SK-MEL-5 (cell line): ENCODE measurements around the gene CROCC. TPM values are rescaled to one million over a fixed set of nuclear protein-coding genes. Genes with fewer than 3 reads are reported as not detected.

Experiments used
- DNase-seq: peaks from one replicate; pipeline ENCODE4 v3.0.0-alpha.2; 2016; ENCODE audit warnings: low read depth, low spot score
- in situ Hi-C: cut with HindIII; loops from 2 replicates; pipeline ENCODE4 v1.10.0; 2016; ENCODE audit warnings: low sequenced_read_pairs, high pct_unique_total_duplicates, low pct_unique_long_range_greater_than_20kb
- total RNA-seq: library from RNA; depleted of rRNA; stranded (reverse); fragments of >200 nt; shearing (Covaris generic); gene quantifications from 2 replicates; pipeline ENCODE4 v1.2.3, GENCODE V29; 2014

CROCC gene
- total RNA-seq, 1 experiment from 2014 or later = 11.8 TPM

- DNase-seq = no peak
- in situ Hi-C loops = no loop called here
These were observed 63.0 kb downstream of the CROCC start for GRCh38 chr1:16984717-16985116.

GRCh38 chr1:16986113-16986512 is 64.4 kb downstream of the CROCC start:
- no peak for DNase-seq
- in situ Hi-C loops = no loop called here

- in situ Hi-C loops = no loop called here
- no peak for DNase-seq
These were observed 64.8 kb downstream of the CROCC start for GRCh38 chr1:16986560-16986959.

GRCh38 chr1:16986962-16987361 is 65.2 kb downstream of the CROCC start:
- in situ Hi-C loops = no loop called here
- no peak for DNase-seq

DNA sequence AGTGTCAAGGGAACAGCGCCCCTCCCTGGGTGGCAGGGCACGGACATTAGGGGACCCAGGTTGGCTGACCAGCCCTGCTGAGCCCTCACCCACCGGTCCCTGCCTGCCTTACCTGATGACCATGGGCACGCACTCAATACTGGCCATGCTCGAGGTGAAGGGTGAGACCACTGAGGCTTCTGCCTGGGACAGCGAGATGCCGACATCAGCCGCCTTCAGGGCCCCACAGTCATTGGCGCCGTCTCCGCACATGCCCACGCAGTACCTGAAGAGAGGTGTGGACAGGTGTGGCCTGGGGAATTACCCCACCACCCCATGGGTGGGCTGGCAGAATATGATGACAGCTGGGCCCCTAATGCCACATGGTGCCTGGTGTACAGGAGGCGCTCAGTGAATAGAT is 66.5 kb downstream of the CROCC start:
- no peak for DNase-seq
- in situ Hi-C loops = no loop called here

DNA sequence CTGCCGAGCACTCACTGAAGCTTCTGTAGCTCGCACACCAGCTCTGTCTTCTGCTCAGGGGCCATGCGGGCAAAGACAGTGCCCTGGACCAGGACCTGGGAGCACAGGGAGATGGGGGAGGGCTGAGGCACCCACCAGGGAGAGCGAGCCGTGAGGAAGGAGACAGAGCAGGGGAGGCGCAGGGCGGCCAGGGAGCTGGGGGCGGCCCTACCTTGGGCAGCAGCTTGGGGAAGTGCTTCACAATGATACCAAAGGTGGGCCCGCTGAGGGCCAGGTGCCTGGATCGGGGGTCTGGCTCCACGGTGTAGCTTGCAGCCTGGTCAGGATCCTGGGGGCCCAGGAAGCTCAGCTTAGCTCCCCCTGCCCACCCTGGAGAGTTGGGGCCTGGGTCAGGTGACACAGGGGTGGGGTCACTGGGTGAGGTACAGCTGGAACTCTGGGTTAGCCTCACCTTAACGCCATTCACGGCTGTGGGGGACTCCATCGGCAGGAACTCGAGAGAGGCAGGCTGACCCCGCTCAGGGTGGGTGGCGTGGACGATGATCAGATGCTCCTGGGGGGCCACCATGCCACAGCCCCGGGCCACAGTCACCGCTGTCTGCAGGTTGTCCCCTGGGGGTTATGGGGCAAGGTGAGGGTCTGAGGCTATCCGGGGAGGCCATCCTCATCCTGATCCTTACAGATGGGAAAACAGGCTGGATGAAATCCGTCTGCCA is 68.1 kb downstream of the CROCC start:
- no peak for DNase-seq

GRCh38 chr1:16991571-16991970 is 69.8 kb downstream of the CROCC start:
- DNase-seq = no peak
- in situ Hi-C loops = no loop called here

More for the DNA sequence above, 68.1 kb downstream of the CROCC start:
- in situ Hi-C loops = no loop called here

GRCh38 chr1:16992102-16992501 is 70.4 kb downstream of the CROCC start:
- DNase-seq = no peak
- in situ Hi-C loops = no loop called here

DNA sequence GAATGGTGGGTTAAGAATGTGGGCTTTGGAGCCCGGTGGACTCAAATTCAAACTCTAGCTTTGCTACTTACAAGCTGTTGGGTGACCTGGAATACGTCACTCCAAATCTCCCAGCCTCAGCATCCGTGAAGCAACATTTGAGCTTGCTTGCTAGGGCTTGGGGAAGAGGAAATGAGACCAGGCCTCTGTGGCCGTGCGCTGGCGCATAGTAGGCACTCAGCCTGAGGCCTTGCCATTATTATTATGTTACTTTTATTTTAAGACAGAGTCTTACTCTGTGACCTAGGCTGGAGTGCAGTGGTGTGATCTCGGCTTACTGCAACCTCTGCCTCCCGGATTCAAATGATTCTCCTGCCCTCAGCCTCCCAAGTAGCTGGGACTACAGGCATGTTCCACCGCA is 70.9 kb downstream of the CROCC start:
- DNase-seq = no peak
- in situ Hi-C loops = no loop called here

DNA sequence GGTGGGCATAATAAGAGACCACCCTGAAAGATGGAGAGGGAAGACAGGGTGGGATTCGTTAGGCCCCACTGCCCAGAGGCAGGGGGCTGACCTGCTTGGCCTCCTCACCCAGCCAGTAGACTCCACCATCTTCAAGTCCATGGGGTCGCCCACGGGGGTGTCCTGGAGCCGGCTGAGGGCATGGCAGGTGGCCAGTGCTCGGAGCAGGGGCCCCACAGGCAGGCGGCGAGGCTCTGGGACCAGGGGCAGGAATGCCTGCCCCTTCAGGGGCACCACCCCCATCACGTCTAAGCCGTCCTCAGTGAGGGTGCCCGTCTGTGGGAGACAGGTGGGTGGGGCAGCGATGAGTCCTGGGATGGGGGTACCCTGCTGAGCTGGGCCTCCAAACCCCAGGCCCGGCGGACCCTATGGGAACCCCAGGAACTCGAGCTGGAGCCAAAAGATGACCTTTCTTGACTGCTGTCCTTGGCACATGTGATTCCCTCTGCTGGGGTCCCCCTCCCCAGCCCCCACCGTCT is 71.8 kb downstream of the CROCC start:
- in situ Hi-C loops = no loop called here
- no peak for DNase-seq

DNA sequence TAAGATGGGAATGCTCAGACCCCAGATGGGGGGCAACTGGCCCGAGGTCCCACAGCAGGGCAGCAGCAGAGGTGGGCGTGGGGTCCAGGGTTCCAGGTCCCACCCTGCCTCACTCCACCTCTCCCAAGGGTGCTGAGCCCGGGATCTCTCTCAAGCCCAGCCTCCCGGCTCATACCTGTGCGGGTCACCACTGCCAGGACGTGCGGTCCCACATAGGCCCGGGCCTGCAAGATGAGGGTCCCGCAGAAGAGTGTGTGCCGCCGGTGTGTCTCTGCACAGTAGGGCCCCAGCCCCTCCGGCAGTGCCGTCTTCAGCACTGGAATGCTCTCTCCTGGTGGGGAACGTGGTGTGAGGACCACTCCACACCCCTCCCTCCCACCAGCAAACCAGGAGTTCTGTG is 75.1 kb downstream of the CROCC start:
- no peak for DNase-seq
- in situ Hi-C loops = no loop called here

DNA sequence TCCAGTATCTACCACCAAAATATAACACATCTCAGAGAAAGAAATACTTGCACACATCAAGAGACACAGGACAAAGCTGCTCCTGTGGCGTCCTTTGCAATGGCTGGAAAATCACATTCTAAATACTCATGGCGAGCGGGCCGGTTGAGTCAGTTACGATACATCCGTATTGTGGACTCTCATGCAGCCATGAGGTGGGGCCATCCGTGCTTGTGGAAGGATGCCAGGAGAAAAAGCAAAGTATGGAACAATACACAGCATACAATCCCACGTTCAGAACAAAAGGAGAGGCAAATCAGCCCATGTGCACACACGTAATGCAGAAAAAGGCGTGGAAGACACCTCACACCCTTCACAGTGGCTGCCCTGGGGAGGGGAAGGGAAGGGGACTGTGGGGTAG is 76.9 kb downstream of the CROCC start:
- in situ Hi-C loops = no loop called here
- DNase-seq = no peak

GRCh38 chr1:16999863-17000262 is 78.1 kb downstream of the CROCC start:
- no peak for DNase-seq
- in situ Hi-C loops = no loop called here

- in situ Hi-C loops = no loop called here
- no peak for DNase-seq
These were observed 80.2 kb downstream of the CROCC start for GRCh38 chr1:17001760-17002523.

DNA sequence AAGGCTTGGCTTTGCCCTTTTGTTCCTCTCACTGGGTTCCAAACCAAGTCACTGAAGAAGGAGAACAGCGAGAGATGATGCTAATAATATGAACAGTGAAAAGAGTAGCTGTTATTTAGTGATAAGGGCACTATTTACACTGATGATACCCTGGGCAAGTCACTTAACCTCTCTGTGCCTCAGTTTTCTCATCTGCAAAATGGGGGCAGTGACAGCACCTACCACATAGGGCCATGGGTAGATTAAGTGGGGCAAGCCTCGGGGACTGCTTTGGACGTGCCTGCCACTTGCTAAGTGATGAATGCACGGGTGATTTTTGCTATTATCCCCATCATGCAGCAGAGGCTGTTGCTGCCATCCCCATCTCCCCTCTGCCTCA is 80.8 kb downstream of the CROCC start:
- in situ Hi-C loops = no loop called here
- no peak for DNase-seq

DNA sequence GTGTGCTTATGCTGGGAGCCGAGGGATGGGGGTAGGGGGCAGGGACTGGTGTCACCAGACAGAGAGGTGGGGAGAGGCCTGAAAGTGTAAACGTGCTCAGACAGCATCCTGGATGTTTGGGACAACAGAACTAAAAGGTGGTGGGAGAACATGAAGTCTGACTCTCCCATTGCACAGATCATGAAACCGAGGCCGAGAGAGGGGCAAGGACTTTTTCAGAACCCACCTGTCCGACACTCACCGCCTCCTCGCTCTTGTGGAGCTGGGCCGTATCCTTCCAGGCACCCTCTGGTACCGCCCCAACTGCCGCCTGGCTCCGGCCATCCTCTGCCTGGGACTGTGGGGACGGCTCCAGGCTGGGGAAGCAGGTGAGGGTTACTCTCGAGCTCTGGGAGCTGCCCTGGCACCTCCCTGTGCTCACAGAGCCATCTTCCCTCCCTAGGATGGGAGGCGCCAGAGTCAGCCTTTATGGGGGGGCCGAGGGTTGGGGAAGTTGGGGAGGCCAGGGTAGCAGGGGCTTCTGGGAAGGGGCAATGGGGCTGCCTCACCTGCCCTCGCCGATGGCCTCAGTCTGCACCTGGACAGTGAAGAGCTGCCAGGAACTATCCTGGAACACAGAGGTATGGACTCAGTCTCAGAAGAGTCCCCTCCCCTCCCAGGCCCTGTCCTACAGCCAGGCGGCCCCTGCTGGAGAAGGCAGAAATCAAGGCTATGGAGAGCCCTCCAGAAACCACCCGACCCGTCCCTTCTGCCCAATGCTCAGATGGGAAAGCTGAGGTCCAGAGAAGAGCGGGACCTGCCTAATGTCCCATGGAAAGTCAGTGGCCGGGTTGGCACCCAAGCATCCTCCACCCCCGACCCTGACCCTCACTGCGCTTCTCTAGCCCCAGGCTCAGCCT is 83.0 kb downstream of the CROCC start:
- in situ Hi-C loops = no loop called here
- no peak for DNase-seq

DNA sequence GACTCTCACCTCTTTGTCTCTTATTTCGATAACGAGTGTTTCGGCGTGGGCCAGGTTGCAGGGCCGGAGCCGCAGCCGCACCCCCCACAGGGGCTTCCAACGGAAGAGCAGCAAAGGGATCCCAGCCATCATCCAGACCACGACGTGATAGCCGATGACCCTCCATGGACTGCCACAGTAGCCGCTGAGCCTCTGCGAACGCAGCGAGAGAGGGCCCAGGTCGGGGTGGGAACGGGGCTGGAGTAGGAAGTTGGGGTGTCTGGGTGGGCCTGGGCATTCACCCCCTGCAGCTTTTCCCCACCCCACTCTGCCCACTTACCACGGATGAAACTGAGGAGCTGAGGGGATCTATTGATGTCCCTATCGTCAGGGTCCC is 83.6 kb downstream of the CROCC start:
- no peak for DNase-seq
- in situ Hi-C loops = no loop called here

GRCh38 chr1:17007121-17007520 is 85.4 kb downstream of the CROCC start:
- DNase-seq = no peak
- in situ Hi-C loops = no loop called here
